Measurements from ENCODE around the gene GIGYF1. TPM values are rescaled to one million over a fixed set of nuclear protein-coding genes. Genes with fewer than 3 reads are reported as not detected.

The GIGYF1 gene
- total RNA-seq, 1 donor from 2014 or later = 28.2 TPM

DNA sequence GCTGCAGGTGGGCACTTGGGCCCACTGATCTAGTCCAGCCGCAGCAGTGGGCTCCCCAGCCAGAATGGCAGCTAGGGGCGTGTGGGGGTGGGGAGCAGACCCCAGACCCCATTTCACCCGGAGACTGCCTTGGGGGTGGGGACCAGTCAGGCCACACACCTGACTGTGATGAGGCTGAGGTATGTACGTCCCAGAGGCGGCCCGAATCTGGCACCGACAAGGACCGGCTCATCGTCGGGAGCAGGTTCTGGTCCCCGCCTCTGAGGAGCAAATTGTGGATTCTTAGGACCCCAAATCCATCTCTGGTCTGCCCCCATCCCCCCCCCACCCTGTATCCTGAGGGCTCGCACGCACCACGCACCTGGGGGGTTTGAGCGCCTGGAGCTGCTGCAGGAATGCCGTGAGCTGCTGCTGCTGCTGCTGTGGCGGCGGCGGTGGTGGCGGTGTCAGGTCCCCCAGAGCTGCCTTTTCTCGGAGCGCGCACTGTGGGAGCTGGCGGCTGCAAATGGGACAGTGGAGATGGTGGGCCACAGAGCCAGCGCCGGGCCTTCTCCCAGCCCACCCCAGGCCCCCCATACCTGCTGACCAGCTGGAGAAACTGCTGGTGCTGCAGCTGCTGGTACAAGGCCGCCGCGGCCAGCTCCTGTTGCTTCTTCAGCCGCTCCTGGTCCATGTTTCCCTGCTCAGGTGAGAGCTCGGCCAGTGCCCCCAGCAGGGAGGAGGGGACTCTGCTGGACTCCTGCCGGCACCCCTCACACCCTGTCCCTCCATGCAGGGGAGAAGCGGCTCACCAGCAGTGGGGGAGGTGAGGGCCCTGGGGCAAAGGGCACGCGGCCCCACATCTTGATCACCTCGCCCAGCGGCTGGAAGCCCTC is 10.2 kb downstream of the GIGYF1 start:
- DNase-seq = no peak

GRCh38 chr7:100682991-100683658 is 10.9 kb downstream of the GIGYF1 start:
- DNase-seq = no peak

GRCh38 chr7:100682228-100682741 is 11.8 kb downstream of the GIGYF1 start:
- DNase-seq = no peak

- DNase-seq = no peak
Observed at GRCh38 chr7:100681491-100682227, 12.4 kb downstream of the GIGYF1 start.

DNA sequence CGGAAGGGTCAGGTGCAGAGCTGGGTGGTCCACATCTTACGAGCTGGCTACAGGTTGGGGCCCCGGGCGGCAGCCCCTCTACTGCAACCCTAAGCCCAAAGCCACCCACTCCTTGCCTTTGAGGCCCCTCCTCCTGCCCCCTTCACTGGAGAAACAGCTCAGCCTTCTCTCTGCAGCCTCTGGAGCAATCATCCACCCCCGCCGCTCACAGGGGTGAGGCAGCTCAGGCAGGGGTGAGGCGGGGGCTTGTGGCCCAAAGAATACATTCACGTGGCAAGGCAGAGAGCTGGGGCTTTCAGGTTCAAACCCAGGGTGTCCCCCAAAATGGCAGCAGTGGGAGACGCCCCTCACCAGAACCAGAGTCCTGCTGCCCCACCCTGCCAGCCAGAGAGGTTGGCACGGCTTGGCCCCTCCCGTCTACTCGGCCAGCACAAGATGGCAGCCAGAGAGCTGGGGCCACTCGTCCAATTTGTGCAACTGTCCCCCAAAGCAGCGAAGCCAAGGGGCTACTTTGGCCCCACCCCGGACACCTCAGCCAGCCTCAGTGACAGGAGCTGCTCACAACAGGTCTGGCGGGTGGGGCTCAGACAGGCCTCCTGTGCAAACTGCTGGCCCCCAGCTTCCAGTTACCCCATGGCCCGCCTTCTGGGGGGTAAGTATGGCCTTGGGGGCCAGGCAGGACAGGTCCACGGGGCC is 13.3 kb downstream of the GIGYF1 start:
- DNase-seq = no peak

- DNase-seq = no peak
Observed at GRCh38 chr7:100679927-100680575, 14.0 kb downstream of the GIGYF1 start.

- no peak for DNase-seq
Observed at GRCh38 chr7:100679129-100679926, 14.7 kb downstream of the GIGYF1 start.

GRCh38 chr7:100678291-100678984 is 15.6 kb downstream of the GIGYF1 start:
- no peak for DNase-seq

DNA sequence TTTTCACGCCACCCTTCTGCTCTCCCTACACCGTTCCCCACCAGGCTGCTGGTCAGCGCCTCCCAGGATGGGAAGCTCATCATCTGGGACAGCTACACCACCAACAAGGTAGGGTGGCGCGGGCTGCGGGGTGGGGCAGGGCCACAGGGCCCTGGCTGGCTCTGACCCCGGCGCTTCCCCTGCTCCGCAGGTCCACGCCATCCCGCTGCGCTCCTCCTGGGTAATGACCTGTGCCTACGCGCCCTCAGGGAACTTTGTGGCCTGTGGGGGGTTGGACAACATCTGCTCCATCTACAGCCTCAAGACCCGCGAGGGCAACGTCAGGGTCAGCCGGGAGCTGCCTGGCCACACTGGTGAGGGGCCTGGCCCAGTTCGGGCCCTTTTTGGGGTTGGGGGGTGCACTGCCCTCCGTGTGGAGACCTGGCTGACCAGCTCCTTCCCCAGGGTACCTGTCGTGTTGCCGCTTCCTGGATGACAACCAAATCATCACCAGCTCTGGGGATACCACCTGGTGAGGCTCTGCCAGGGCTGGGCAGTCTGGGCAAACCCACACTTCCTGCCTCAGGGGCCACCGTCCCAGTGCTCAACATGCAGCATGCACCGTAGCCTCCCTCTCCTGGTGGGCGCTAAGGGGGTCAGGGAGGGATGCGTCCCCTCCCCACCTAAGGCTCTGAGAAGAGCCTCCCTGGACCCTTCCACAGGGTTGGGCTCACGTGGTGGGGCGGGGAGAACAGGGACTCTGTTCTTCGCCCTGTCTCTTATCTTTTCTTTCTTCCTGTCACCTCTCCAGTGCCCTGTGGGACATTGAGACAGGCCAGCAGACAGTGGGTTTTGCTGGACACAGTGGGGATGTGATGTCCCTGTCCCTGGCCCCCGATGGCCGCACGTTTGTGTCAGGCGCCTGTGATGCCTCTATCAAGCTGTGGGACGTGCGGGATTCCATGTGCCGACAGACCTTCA is 16.5 kb downstream of the GIGYF1 start:
- no peak for DNase-seq

DNA sequence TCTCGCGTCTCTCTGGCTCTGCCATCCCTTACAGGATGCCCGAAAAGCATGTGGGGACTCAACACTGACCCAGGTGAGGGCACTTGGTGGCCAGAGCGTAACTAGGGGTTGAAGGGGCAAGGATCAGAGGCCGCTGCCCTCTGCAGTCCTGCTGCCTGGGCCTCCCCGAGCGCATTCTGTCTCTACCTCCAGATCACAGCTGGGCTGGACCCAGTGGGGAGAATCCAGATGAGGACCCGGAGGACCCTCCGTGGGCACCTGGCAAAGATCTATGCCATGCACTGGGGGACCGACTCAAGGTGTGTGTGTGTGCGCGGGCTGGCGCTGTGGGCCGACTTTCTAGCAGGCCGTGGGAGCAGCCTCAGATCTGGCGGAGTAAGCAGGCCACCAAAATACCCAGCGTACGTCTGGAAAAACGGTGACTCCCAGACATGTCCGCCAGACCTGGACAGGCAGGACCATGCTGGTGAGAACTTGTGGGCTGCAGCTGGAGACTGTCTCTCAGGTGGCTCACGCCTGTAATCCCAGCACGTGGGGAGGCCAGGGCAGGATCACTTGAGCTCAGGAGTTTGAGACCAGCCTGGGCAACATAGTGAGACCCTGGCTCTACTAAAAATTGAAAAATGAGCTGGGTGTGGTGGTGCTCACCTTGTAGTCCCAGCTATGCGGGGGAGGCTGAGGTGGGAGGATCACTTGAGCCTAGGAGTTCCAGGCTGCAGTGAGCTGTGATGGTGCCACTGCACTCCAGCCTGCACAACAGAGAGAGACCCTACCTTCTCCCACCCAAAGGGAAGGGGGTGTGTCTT is 17.3 kb downstream of the GIGYF1 start:
- DNase-seq = no peak

GRCh38 chr7:100675581-100676350 is 18.3 kb downstream of the GIGYF1 start:
- DNase-seq = peak; percentile 77

- no peak for DNase-seq
Observed at GRCh38 chr7:100675105-100675451, 19.0 kb downstream of the GIGYF1 start.

DNA sequence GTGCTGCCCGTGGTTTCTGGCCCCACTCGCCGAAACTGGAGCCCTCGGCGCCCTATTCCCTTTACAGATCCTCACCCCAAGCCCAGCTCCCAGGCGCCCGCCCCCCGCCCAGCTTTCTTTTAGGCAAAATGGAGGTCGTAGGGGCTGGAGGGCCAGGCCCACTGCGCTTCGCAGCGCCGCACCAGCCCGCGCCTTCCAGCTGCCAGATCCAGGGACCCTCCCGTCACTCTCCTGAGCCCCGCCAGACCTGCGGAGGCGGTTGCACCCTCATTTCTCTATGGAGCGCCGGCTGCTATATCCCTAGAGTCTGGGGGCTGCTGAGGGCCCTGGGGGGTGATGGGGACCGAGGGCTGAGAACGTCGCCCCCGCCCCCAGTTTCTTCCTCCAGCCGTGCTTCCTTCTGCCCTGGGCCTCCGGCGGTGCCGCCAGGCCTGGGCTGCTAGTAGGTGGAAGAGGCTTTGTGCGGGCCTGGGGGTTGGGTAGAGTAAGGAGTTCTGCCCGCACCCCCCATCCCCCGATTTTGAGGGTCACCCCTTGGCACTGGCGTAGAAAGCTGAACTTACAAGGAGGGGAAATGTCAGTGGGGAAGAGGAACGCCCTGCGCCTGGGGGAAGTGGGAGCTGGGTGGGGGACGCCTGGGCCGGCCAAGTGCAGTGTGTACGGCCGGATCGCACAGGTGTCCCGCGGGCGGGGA is 19.5 kb downstream of the GIGYF1 start:
- peak; percentile 42 for DNase-seq

DNA sequence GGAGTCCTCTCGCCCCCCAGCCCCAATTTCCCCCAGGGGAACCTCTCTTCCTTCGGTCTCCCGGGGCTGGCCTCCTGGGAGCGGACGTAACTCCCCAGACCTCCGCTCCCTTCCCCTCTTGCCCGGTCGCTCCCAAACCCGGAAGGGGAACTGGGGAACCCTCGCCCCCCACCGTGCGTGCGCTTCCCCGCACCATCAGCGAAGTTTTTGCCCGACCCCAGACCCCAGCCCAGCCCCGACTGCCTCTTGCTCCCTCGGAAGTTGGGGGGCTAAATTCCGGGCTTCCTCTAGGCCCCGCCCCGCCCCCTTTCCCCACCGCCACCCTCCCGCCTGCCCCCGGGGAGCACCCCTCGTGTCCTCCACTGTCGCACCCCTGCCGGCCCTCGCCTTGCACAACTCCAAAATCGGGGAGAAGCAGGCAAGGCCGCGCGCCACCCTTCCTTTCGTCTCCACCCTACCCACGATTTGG is 20.1 kb downstream of the GIGYF1 start:
- peak; percentile 43 for DNase-seq

DNA sequence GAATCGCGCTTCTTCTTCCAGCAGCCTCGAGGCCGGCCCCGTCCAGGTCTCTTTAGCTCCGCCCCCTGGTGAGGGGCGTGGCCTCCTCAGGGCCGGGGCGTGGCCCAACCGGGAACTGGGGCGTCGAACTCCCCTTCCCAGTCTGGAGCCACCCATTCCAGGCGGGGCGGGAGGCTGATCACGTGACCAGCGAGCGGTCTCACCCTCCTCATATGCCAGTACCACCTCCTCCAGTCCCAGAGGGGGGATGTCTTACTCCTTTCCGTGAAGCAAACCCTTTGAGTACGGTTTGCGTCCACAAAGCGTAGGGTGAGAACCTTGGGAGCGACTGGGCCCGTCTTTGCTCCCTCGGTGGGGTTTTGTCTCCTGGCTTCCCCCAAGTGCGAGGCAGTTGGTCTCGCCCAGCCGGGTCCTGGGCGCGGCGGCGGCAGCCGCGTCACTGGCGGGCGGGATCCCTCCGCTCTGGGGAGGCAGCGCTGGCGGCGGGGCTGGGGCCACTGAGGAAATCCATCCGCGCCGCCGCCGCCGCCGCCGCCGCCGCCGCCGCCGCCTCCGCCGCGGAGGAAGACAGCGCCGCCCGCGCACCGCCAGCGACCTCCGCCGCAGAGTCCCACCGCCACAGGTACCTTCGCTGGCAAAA is 20.6 kb downstream of the GIGYF1 start, which contains the start of gene GNB2:
Gene GNB2, plus strand, starts transcription at position 439 of the 640 bp plus-strand sequence. CDS start 2,526 bp downstream, outside the sequence.
- peak; percentile 99 for DNase-seq
